K562 (cell line): ENCODE results near the gene FASN. TPM values are rescaled to one million over a fixed set of nuclear protein-coding genes. Genes with fewer than 3 reads are reported as not detected.

Experiments
- ARNT ChIP-seq, 2 experiments: fragments of 450-650 bp; IDR thresholded peaks; 2 replicates each; pipeline ENCODE4 v1.6.1; 2016; ENCODE audit warnings: mild to moderate bottlenecking in 1 of 2
- ELF4 ChIP-seq: fragments of 450-650 bp; formaldehyde crosslinking; IDR thresholded peaks from 2 replicates; pipeline ENCODE4 v1.4.0; 2022; ENCODE audit warnings: missing genetic modification characterization
- FOSL1 ChIP-seq: fragments of 200-800 bp; sonication (Bioruptor generic); conservative IDR thresholded peaks from 2 replicates; pipeline ENCODE4 v1.6.1; 2016; ENCODE audit warnings: missing genetic modification characterization, missing compliant biosample characterization
- FOXP4 ChIP-seq: sonication (generic); formaldehyde crosslinking; IDR thresholded peaks from 2 replicates; pipeline ENCODE4 v1.8.0; 2022; ENCODE audit warnings: mild to moderate bottlenecking, missing genetic modification reagents, borderline replicate concordance
- MAFG ChIP-seq: fragments of 450-650 bp; conservative IDR thresholded peaks from 2 replicates; pipeline ENCODE4 v1.6.1; 2016; ENCODE audit warnings: missing genetic modification characterization, missing compliant biosample characterization
- ZBTB8A ChIP-seq: fragments of 450-650 bp; IDR thresholded peaks from 2 replicates; pipeline ENCODE4 v1.6.1; 2018; ENCODE audit warnings: mild to moderate bottlenecking, moderate library complexity; ENCODE audit not compliant: partially characterized antibody
- ZC3H8 ChIP-seq: fragments of 450-650 bp; IDR thresholded peaks from 2 replicates; pipeline ENCODE4 v1.6.1; 2017
- ZNF41 ChIP-seq: fragments of 250-450 bp; sonication (Bioruptor Pico); conservative IDR thresholded peaks from 2 replicates; pipeline ENCODE4 v1.4.0; 2020; ENCODE audit warnings: mild to moderate bottlenecking
- ZNF764 ChIP-seq: fragments of 250-450 bp; sonication (Bioruptor Pico); IDR thresholded peaks from 2 replicates; pipeline ENCODE4 v1.4.0; 2020; ENCODE audit warnings: low read depth, mild to moderate bottlenecking, moderate library complexity
- polyA plus RNA-seq, 8 experiments: library from polyadenylated mRNA; depleted of rRNA in 4 of 8; stranded (reverse) in 5 of 8; unstranded in 3 of 8; fragments of >200 nt; fragmentation: Nextera tagmentation in 2 of 8; fragmentation: Illumina TruSeq in 1 of 8; extraction: Ambion mirVana in 2 of 8; extraction: Trizol in 1 of 8; gene quantifications; 2 replicates each; pipeline versions ENCODE4 v1.2.1 to v1.2.3, GENCODE V29; 2011 to 2014; ENCODE audit warnings: inconsistent platforms in 1 of 8, missing spikeins in 1 of 8
- total RNA-seq, 7 experiments: library from RNA; depleted of rRNA in 6 of 7; stranded (reverse); fragments of >200 nt in 6 of 7; fragmentation: Illumina TruSeq in 2 of 7; extraction: Trizol in 2 of 7; gene quantifications; 2 replicates each; pipeline versions ENCODE4 v1.2.1 to v1.2.3, GENCODE V29; 2011 to 2021; ENCODE audit warnings: low replicate concordance in 1 of 7
- TF ChIP-seq, protein P1 (sequence below): sonication (generic); formaldehyde crosslinking; IDR thresholded peaks from 2 replicates; pipeline ENCODE4 v1.8.0; 2023; ENCODE audit warnings: missing genetic modification reagents, mild to moderate bottlenecking, borderline replicate concordance
- TF ChIP-seq, protein P2 (sequence below): fragments of 250-450 bp; sonication (Bioruptor Pico); IDR thresholded peaks from 2 replicates; pipeline ENCODE4 v1.5.0; 2021
- TF ChIP-seq, protein P3 (sequence below), 2 experiments: fragments of 450-650 bp in 1 of 2; sonication (generic) in 1 of 2; formaldehyde crosslinking in 1 of 2; IDR thresholded peaks in 1 of 2; conservative IDR thresholded peaks in 1 of 2; 2 replicates each; pipeline versions ENCODE4 v1.6.1 to v1.8.1; 2016 to 2023; ENCODE audit warnings: mild to moderate bottlenecking in 2 of 2, moderate library complexity in 2 of 2, inconsistent platforms in 1 of 2, missing genetic modification reagents in 1 of 2
- TF ChIP-seq, protein P4 (sequence below): IDR thresholded peaks from 2 replicates; pipeline ENCODE4 v1.6.1; 2011; ENCODE audit warnings: borderline replicate concordance, low read depth, mild to moderate bottlenecking, moderate library complexity, low read length; ENCODE audit not compliant: insufficient read depth, poor library complexity, severe bottlenecking

FASN gene
- total and polyA plus RNA-seq, 9 of the 15 experiments (the other 6 are each of a cell fraction or from before 2014, with no cell fraction given): 0.15 to 663 (median 49.9) TPM

- TF ChIP-seq, protein P1, sequence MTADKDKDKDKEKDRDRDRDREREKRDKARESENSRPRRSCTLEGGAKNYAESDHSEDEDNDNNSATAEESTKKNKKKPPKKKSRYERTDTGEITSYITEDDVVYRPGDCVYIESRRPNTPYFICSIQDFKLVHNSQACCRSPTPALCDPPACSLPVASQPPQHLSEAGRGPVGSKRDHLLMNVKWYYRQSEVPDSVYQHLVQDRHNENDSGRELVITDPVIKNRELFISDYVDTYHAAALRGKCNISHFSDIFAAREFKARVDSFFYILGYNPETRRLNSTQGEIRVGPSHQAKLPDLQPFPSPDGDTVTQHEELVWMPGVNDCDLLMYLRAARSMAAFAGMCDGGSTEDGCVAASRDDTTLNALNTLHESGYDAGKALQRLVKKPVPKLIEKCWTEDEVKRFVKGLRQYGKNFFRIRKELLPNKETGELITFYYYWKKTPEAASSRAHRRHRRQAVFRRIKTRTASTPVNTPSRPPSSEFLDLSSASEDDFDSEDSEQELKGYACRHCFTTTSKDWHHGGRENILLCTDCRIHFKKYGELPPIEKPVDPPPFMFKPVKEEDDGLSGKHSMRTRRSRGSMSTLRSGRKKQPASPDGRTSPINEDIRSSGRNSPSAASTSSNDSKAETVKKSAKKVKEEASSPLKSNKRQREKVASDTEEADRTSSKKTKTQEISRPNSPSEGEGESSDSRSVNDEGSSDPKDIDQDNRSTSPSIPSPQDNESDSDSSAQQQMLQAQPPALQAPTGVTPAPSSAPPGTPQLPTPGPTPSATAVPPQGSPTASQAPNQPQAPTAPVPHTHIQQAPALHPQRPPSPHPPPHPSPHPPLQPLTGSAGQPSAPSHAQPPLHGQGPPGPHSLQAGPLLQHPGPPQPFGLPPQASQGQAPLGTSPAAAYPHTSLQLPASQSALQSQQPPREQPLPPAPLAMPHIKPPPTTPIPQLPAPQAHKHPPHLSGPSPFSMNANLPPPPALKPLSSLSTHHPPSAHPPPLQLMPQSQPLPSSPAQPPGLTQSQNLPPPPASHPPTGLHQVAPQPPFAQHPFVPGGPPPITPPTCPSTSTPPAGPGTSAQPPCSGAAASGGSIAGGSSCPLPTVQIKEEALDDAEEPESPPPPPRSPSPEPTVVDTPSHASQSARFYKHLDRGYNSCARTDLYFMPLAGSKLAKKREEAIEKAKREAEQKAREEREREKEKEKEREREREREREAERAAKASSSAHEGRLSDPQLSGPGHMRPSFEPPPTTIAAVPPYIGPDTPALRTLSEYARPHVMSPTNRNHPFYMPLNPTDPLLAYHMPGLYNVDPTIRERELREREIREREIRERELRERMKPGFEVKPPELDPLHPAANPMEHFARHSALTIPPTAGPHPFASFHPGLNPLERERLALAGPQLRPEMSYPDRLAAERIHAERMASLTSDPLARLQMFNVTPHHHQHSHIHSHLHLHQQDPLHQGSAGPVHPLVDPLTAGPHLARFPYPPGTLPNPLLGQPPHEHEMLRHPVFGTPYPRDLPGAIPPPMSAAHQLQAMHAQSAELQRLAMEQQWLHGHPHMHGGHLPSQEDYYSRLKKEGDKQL (CRISPR knock-in tag): no peak
- no peak for TF ChIP-seq ZNF764 (CRISPR knock-in tag)
- no peak for TF ChIP-seq ZNF41 (CRISPR knock-in tag)
- TF ChIP-seq, protein P2, sequence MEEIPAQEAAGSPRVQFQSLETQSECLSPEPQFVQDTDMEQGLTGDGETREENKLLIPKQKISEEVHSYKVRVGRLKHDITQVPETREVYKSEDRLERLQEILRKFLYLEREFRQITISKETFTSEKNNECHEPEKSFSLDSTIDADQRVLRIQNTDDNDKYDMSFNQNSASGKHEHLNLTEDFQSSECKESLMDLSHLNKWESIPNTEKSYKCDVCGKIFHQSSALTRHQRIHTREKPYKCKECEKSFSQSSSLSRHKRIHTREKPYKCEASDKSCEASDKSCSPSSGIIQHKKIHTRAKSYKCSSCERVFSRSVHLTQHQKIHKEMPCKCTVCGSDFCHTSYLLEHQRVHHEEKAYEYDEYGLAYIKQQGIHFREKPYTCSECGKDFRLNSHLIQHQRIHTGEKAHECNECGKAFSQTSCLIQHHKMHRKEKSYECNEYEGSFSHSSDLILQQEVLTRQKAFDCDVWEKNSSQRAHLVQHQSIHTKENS (CRISPR knock-in tag): no peak
- TF ChIP-seq ELF4: no peak
- no peak for TF ChIP-seq ZC3H8
- TF ChIP-seq FOSL1: no peak
- TF ChIP-seq FOXP4: no peak
- TF ChIP-seq, protein P3, sequence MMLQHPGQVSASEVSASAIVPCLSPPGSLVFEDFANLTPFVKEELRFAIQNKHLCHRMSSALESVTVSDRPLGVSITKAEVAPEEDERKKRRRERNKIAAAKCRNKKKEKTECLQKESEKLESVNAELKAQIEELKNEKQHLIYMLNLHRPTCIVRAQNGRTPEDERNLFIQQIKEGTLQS (IDR thresholded peaks at IDR 0.05): no peak
- TF ChIP-seq, protein P3 (CRISPR knock-in tag; conservative IDR thresholded peaks at IDR 0.05): no peak
- no peak for TF ChIP-seq ZBTB8A
- TF ChIP-seq MAFG: no peak
- TF ChIP-seq, protein P4, sequence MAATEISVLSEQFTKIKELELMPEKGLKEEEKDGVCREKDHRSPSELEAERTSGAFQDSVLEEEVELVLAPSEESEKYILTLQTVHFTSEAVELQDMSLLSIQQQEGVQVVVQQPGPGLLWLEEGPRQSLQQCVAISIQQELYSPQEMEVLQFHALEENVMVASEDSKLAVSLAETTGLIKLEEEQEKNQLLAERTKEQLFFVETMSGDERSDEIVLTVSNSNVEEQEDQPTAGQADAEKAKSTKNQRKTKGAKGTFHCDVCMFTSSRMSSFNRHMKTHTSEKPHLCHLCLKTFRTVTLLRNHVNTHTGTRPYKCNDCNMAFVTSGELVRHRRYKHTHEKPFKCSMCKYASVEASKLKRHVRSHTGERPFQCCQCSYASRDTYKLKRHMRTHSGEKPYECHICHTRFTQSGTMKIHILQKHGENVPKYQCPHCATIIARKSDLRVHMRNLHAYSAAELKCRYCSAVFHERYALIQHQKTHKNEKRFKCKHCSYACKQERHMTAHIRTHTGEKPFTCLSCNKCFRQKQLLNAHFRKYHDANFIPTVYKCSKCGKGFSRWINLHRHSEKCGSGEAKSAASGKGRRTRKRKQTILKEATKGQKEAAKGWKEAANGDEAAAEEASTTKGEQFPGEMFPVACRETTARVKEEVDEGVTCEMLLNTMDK: no peak
- no peak for TF ChIP-seq ARNT (IDR thresholded peaks at IDR 0.05)
Observed at GRCh38 chr17:82031885-82032627, 66.0 kb downstream of the FASN start (continued).
